SK-N-SH treated with all-trans-retinoic acid at 6 μM for 48 hours (cell line): ENCODE data around the gene OBSL1.

Experiments
- ATAC-seq: fragments of 200-7000 bp; cut with Tn5 transposase; 3 replicates; pipeline ENCODE4 v1.9.1; 2020; ENCODE audit warnings: mild to moderate bottlenecking, moderate library complexity
- ARNTL ChIP-seq: fragments of 450-650 bp; formaldehyde crosslinking; IDR thresholded peaks from 2 replicates; pipeline ENCODE4 v1.5.0; 2020; ENCODE audit warnings: low read depth, mild to moderate bottlenecking, moderate library complexity, borderline replicate concordance
- BACH2 ChIP-seq: fragments of 250-450 bp; sonication (Bioruptor Pico); IDR thresholded peaks from 2 replicates; pipeline ENCODE4 v1.9.0; 2021; ENCODE audit warnings: mild to moderate bottlenecking, borderline replicate concordance
- CSDC2 ChIP-seq: fragments of 250-450 bp; sonication (Bioruptor Pico); IDR thresholded peaks from 2 replicates; pipeline ENCODE4 v1.5.0; 2020; ENCODE audit warnings: mild to moderate bottlenecking, moderate library complexity
- ESRRG ChIP-seq: fragments of 250-450 bp; sonication (Bioruptor Pico); IDR thresholded peaks from 2 replicates; pipeline ENCODE4 v1.6.1; 2021; ENCODE audit warnings: mild to moderate bottlenecking
- GLIS3 ChIP-seq: fragments of 250-450 bp; sonication (Bioruptor Pico); IDR thresholded peaks from 2 replicates; pipeline ENCODE4 v1.5.0; 2020; ENCODE audit warnings: mild to moderate bottlenecking, moderate library complexity
- PPARA ChIP-seq: fragments of 250-450 bp; sonication (Bioruptor Pico); IDR thresholded peaks from 2 replicates; pipeline ENCODE4 v1.5.0; 2020; ENCODE audit warnings: mild to moderate bottlenecking, borderline replicate concordance
- RARB ChIP-seq: fragments of 250-450 bp; sonication (Bioruptor Pico); IDR thresholded peaks from 2 replicates; pipeline ENCODE4 v1.8.0; 2021; ENCODE audit warnings: mild to moderate bottlenecking, moderate library complexity
- TCF4 ChIP-seq: fragments of 250-450 bp; sonication (Bioruptor Pico); IDR thresholded peaks from 2 replicates; pipeline ENCODE4 v1.8.0; 2021; ENCODE audit warnings: mild to moderate bottlenecking, moderate library complexity, borderline replicate concordance
- TOX ChIP-seq: fragments of 250-450 bp; sonication (Bioruptor Pico); IDR thresholded peaks from 2 replicates; pipeline ENCODE4 v1.8.0; 2021; ENCODE audit warnings: mild to moderate bottlenecking, moderate library complexity, borderline replicate concordance
- ZC3H10 ChIP-seq: fragments of 250-450 bp; sonication (Bioruptor Pico); IDR thresholded peaks from 2 replicates; pipeline ENCODE4 v1.5.1; 2021; ENCODE audit warnings: mild to moderate bottlenecking, moderate library complexity
- ZFP3 ChIP-seq: fragments of 250-450 bp; sonication (Bioruptor Pico); IDR thresholded peaks from 2 replicates; pipeline ENCODE4 v1.5.0; 2020; ENCODE audit warnings: mild to moderate bottlenecking, moderate library complexity
- ZFP30 ChIP-seq: fragments of 450-650 bp; formaldehyde crosslinking; IDR thresholded peaks from 2 replicates; pipeline ENCODE4 v1.5.0; 2022; ENCODE audit warnings: mild to moderate bottlenecking, moderate library complexity
- ZNF565 ChIP-seq: fragments of 450-650 bp; formaldehyde crosslinking; conservative IDR thresholded peaks from 2 replicates; pipeline ENCODE4 v1.5.0; 2020; ENCODE audit warnings: low read depth, mild to moderate bottlenecking, moderate library complexity
- ZNF70 ChIP-seq: fragments of 450-650 bp; formaldehyde crosslinking; IDR thresholded peaks from 2 replicates; pipeline ENCODE4 v1.5.0; 2020; ENCODE audit warnings: mild to moderate bottlenecking, moderate library complexity
- ZNF8 ChIP-seq: fragments of 450-650 bp; formaldehyde crosslinking; IDR thresholded peaks from 2 replicates; pipeline ENCODE4 v1.5.0; 2020; ENCODE audit warnings: mild to moderate bottlenecking, moderate library complexity
- TF ChIP-seq, protein P1 (sequence below): fragments of 250-450 bp; sonication (Bioruptor Pico); IDR thresholded peaks from 2 replicates; pipeline ENCODE4 v1.5.1; 2021; ENCODE audit warnings: mild to moderate bottlenecking, moderate library complexity
- TF ChIP-seq, protein P2 (sequence below): fragments of 250-450 bp; sonication (Bioruptor Pico); IDR thresholded peaks from 2 replicates; pipeline ENCODE4 v1.8.0; 2020; ENCODE audit warnings: mild to moderate bottlenecking, moderate library complexity, borderline replicate concordance
- TF ChIP-seq, protein P3 (sequence below): fragments of 250-450 bp; sonication (Bioruptor Pico); IDR thresholded peaks from 2 replicates; pipeline ENCODE4 v1.8.0; 2021; ENCODE audit warnings: low read depth, mild to moderate bottlenecking, moderate library complexity, borderline replicate concordance
- TF ChIP-seq, protein P4 (sequence below): fragments of 250-450 bp; sonication (Bioruptor Pico); IDR thresholded peaks from 2 replicates; pipeline ENCODE4 v1.5.0; 2020; ENCODE audit warnings: mild to moderate bottlenecking, moderate library complexity

The OBSL1 gene

DNA sequence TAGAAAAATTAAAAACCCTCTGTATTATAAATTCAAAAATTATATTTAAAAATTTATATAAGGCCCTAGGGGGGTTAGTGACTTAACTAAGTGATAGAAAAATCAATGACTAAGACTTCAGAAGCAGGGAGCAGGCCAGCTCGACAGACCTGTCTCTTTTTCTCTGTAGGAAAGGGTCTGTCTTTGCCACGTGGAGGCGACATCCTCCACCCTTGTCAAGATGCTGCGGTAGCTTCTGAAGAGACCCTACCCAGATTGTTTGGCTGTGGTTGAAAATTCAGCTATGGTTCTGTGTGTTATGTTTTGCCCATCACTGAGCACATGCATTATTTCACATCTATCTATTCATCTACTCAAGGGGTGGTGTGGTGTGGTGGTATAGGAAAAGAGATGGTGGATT lies 47.9 kb upstream of the OBSL1 start:
- no peak for ATAC-seq
- TF ChIP-seq, protein P1, sequence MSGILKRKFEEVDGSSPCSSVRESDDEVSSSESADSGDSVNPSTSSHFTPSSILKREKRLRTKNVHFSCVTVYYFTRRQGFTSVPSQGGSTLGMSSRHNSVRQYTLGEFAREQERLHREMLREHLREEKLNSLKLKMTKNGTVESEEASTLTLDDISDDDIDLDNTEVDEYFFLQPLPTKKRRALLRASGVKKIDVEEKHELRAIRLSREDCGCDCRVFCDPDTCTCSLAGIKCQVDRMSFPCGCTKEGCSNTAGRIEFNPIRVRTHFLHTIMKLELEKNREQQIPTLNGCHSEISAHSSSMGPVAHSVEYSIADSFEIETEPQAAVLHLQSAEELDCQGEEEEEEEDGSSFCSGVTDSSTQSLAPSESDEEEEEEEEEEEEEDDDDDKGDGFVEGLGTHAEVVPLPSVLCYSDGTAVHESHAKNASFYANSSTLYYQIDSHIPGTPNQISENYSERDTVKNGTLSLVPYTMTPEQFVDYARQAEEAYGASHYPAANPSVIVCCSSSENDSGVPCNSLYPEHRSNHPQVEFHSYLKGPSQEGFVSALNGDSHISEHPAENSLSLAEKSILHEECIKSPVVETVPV (CRISPR knock-in tag), result no peak
- TF ChIP-seq ZC3H10, result no peak
- TF ChIP-seq BACH2 (CRISPR knock-in tag), result no peak
- no peak for TF ChIP-seq CSDC2 (CRISPR knock-in tag)
- no peak for TF ChIP-seq TCF4
- no peak for TF ChIP-seq ESRRG
- no peak for TF ChIP-seq TOX (CRISPR knock-in tag)
- TF ChIP-seq ZNF565 (CRISPR knock-in tag), result no peak
- TF ChIP-seq ZFP30, result no peak
- TF ChIP-seq RARB (CRISPR knock-in tag), result no peak
- no peak for TF ChIP-seq ZNF70 (CRISPR knock-in tag)
- no peak for TF ChIP-seq ARNTL (CRISPR knock-in tag)
- TF ChIP-seq, protein P2, sequence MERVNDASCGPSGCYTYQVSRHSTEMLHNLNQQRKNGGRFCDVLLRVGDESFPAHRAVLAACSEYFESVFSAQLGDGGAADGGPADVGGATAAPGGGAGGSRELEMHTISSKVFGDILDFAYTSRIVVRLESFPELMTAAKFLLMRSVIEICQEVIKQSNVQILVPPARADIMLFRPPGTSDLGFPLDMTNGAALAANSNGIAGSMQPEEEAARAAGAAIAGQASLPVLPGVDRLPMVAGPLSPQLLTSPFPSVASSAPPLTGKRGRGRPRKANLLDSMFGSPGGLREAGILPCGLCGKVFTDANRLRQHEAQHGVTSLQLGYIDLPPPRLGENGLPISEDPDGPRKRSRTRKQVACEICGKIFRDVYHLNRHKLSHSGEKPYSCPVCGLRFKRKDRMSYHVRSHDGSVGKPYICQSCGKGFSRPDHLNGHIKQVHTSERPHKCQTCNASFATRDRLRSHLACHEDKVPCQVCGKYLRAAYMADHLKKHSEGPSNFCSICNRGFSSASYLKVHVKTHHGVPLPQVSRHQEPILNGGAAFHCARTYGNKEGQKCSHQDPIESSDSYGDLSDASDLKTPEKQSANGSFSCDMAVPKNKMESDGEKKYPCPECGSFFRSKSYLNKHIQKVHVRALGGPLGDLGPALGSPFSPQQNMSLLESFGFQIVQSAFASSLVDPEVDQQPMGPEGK (CRISPR knock-in tag), result no peak
- TF ChIP-seq PPARA, result no peak
- TF ChIP-seq, protein P3, sequence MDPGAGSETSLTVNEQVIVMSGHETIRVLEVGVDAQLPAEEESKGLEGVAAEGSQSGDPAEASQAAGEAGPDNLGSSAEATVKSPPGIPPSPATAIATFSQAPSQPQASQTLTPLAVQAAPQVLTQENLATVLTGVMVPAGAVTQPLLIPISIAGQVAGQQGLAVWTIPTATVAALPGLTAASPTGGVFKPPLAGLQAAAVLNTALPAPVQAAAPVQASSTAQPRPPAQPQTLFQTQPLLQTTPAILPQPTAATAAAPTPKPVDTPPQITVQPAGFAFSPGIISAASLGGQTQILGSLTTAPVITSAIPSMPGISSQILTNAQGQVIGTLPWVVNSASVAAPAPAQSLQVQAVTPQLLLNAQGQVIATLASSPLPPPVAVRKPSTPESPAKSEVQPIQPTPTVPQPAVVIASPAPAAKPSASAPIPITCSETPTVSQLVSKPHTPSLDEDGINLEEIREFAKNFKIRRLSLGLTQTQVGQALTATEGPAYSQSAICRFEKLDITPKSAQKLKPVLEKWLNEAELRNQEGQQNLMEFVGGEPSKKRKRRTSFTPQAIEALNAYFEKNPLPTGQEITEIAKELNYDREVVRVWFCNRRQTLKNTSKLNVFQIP (CRISPR knock-in tag), result no peak

DNA sequence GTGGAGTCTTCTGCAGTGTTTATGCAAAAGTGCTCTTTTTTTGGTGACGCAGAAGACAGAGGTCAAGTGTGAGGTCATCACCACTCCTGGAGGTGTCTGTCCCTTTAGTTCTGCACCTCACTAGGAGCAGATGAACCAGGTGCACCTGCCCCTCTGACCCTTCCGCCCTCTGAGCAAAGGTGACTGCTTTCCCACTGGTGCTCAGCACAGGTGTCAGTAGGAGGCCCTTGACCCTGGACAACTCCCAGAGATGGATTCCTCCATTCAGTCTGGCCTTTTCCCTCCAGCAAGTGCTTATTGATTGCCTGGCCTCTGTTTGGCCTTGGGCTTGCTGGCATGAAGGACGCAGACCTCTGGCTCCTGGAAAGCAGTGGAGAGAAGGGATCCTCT lies 47.4 kb upstream of the OBSL1 start:
- TF ChIP-seq ZFP3 (CRISPR knock-in tag) (no peak), TCF4 (no peak), TOX (CRISPR knock-in tag) (no peak), ZNF70 (CRISPR knock-in tag) (no peak)
- ATAC-seq, result no peak

DNA sequence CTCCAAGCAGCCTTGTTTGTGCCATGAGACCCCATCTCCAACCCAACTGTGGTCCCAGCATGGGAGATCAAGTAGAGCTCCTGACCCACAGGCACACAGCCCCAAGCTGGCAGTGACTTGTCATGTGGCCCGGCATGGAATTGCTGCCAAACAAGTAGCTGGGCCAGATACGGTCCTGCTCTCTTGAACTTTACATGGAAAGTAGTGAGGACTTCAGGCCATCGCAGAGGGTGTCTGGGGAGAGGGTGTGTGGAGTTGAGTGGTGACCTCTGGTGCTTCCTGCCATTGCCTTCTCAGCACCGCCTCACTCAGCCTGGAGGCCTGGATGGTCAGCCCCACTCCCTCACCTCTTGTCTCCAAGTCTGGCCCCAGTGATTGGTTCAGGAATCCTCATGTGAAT lies 45.2 kb upstream of the OBSL1 start:
- TF ChIP-seq, protein P4, sequence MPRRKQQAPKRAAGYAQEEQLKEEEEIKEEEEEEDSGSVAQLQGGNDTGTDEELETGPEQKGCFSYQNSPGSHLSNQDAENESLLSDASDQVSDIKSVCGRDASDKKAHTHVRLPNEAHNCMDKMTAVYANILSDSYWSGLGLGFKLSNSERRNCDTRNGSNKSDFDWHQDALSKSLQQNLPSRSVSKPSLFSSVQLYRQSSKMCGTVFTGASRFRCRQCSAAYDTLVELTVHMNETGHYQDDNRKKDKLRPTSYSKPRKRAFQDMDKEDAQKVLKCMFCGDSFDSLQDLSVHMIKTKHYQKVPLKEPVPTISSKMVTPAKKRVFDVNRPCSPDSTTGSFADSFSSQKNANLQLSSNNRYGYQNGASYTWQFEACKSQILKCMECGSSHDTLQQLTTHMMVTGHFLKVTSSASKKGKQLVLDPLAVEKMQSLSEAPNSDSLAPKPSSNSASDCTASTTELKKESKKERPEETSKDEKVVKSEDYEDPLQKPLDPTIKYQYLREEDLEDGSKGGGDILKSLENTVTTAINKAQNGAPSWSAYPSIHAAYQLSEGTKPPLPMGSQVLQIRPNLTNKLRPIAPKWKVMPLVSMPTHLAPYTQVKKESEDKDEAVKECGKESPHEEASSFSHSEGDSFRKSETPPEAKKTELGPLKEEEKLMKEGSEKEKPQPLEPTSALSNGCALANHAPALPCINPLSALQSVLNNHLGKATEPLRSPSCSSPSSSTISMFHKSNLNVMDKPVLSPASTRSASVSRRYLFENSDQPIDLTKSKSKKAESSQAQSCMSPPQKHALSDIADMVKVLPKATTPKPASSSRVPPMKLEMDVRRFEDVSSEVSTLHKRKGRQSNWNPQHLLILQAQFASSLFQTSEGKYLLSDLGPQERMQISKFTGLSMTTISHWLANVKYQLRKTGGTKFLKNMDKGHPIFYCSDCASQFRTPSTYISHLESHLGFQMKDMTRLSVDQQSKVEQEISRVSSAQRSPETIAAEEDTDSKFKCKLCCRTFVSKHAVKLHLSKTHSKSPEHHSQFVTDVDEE (CRISPR knock-in tag), result no peak
- TF ChIP-seq TCF4 (no peak), ZFP30 (no peak), ZC3H10 (no peak), PPARA (no peak), TOX (CRISPR knock-in tag) (no peak), RARB (CRISPR knock-in tag) (no peak), BACH2 (CRISPR knock-in tag) (no peak), ZNF8 (CRISPR knock-in tag) (no peak), ARNTL (CRISPR knock-in tag) (no peak), GLIS3 (no peak)
- TF ChIP-seq, protein P2 (CRISPR knock-in tag), result no peak
- TF ChIP-seq, protein P3 (CRISPR knock-in tag), result no peak
- ATAC-seq, result no peak
